ENCODE data around the gene CFAP58.

Gene CFAP58

GRCh38 chr10:104353325-104354048 is at the start of gene CFAP58:
TSS of gene CFAP58 (plus strand) at chr10:104353833. CDS start at chr10:104353898, 65 bp downstream.
- no peak within 1 kb of the TSS for H3K27ac ChIP-seq

GRCh38 chr10:104304356-104304745 is 49.3 kb upstream of the CFAP58 start:
- Histone ChIP-seq H3K4me3 (ENCODE audit: low read depth, low read length) (no peak overlapping the region), H3K27me3 (replicated peaks) (no peaks in the 10 kb centered on the region), H3K36me3 (replicated peaks) (peaks cover 14% of the 10 kb centered on the region), H3K27ac (no peak overlapping the region)
- no peak for TF ChIP-seq CTCF (IDR thresholded peaks at IDR 0.05; ENCODE audit: low read depth, low read length, missing control alignments)
- DNase-seq: no peak
- in situ Hi-C loops (cut with HindIII; ENCODE audit: low pct_ligation_motif_present, low sequenced_read_pairs): no loop called here

More at GRCh38 chr10:104353325-104354048, at the start of gene CFAP58:
- DNase-seq: peak; percentile 92
- in situ Hi-C loops (cut with HindIII; ENCODE audit: low pct_ligation_motif_present, low sequenced_read_pairs): no loop called here
- no peaks in the 10 kb centered on the region for H3K36me3 ChIP-seq (replicated peaks)
- peak within 1 kb of the TSS; percentile 50 for H3K4me3 ChIP-seq (ENCODE audit: low read depth, low read length)
- no peaks in the 10 kb centered on the region for H3K27me3 ChIP-seq (replicated peaks)
- peak; percentile 76 for TF ChIP-seq CTCF (IDR thresholded peaks at IDR 0.05; ENCODE audit: low read depth, low read length, missing control alignments)

- Histone ChIP-seq H3K27me3 (replicated peaks) (no peaks in the 10 kb centered on the region), H3K27ac (no peak overlapping the region), H3K4me3 (ENCODE audit: low read depth, low read length) (no peak overlapping the region), H3K36me3 (replicated peaks) (peaks cover 16% of the 10 kb centered on the region)
- in situ Hi-C loops (cut with HindIII; ENCODE audit: low pct_ligation_motif_present, low sequenced_read_pairs): no loop called here
- TF ChIP-seq CTCF (IDR thresholded peaks at IDR 0.05; ENCODE audit: low read depth, low read length, missing control alignments): no peak
- DNase-seq: peak; percentile 11
Observed at GRCh38 chr10:104304927-104305326, 48.7 kb upstream of the CFAP58 start.

- H3K4me3 ChIP-seq (ENCODE audit: low read depth, low read length): no peak overlapping the region
- H3K27me3 ChIP-seq (replicated peaks): no peaks in the 10 kb centered on the region
- DNase-seq: peak; percentile 8
- in situ Hi-C loops (cut with HindIII; ENCODE audit: low pct_ligation_motif_present, low sequenced_read_pairs): no loop called here
- H3K27ac ChIP-seq: no peak overlapping the region
- H3K36me3 ChIP-seq (replicated peaks): peaks cover 34% of the 10 kb centered on the region
- no peak for TF ChIP-seq CTCF (IDR thresholded peaks at IDR 0.05; ENCODE audit: low read depth, low read length, missing control alignments)
Observed at GRCh38 chr10:104306897-104307296, 46.7 kb upstream of the CFAP58 start.

DNA sequence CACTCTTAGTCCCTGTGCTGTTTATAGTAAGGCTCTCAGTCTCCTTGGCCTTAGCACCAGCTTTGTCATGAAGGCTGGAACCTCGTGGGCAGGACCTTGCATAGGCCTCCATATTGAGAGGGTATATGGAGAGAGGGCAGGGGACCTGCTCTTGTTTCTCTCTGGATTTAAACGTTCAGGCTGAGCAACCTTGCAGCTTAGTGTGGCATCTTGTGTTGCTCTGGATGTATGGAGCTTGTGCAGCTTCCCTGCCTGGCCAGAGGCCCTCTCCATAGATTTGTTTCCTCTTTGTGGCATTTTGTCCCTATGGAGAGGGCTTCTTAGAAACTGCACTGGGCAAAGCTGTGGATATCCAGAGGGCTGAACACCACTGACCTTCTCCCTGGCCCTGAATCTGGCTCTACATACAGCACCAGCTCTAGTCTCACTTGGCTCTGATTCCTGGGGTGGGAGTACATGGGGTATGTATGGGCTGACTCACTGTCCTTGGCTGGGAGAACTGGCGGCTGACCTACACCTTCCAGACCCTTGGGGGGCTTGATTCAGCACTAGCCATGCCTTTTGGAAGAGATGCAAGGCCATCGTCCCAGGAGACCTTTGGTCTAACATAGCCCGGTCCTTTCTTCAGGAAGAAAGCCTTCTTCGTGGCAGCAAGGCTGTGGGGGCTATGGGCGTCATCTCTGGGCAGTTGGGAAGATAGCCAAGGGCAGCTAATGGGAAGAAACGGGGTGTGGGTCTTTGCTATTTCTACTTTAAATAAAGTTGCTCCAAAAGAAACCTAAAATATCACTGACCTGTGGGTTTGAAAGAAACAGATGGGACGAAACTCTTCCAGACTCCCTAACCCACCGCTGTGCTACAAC is 45.8 kb upstream of the CFAP58 start:
- no peaks in the 10 kb centered on the region for H3K27me3 ChIP-seq (replicated peaks)
- no peak for TF ChIP-seq CTCF (IDR thresholded peaks at IDR 0.05; ENCODE audit: low read depth, low read length, missing control alignments)
- H3K36me3 ChIP-seq (replicated peaks): peaks cover 43% of the 10 kb centered on the region
- peak overlapping the region; percentile 4 for H3K27ac ChIP-seq
- no peak overlapping the region for H3K4me3 ChIP-seq (ENCODE audit: low read depth, low read length)
- in situ Hi-C loops (cut with HindIII; ENCODE audit: low pct_ligation_motif_present, low sequenced_read_pairs): no loop called here
- peak; percentile 28 for DNase-seq
